Stimulated activated CD4-positive, alpha-beta T cell treated with anti-CD3 and anti-CD28 coated beads, Interleukin-1b, Interleukin-23, amount 100 ng/mL, for 1 hour (primary cell): ENCODE data around the gene STXBP2.

Experiments used
- DNase-seq, 2 donors: peaks; one replicate each; pipeline ENCODE4 v3.0.0-alpha.2; 2020; ENCODE audit warnings: low read depth in 2 of 2

The STXBP2 gene

GRCh38 chr19:7679771-7680605, 43.1 kb downstream of the STXBP2 start:
- DNase-seq, result no peak

- DNase-seq, result peak; percentile 70 to 78
Measured at GRCh38 chr19:7680606-7681339, 43.9 kb downstream of the STXBP2 start, which contains the start of gene TRAPPC5. TSS of gene TRAPPC5 (plus strand) at chr19:7680833. CDS start at chr19:7682254, 1,421 bp downstream.

GRCh38 chr19:7681340-7682174, 44.6 kb downstream of the STXBP2 start:
- DNase-seq, result peak; percentile 57 to 71

GRCh38 chr19:7682175-7682855, 45.4 kb downstream of the STXBP2 start:
- no peak for DNase-seq

GRCh38 chr19:7685546-7686445, 48.9 kb downstream of the STXBP2 start:
- no peak for DNase-seq

- DNase-seq, result no peak
Measured at GRCh38 chr19:7687177-7687576, 50.3 kb downstream of the STXBP2 start.

GRCh38 chr19:7689165-7689564, 52.3 kb downstream of the STXBP2 start:
- DNase-seq, result no peak

GRCh38 chr19:7690779-7691258, 53.9 kb downstream of the STXBP2 start:
- no peak for DNase-seq

GRCh38 chr19:7691497-7691896, 54.6 kb downstream of the STXBP2 start:
- no peak for DNase-seq

- no peak for DNase-seq
Measured at GRCh38 chr19:7692417-7693088, 55.6 kb downstream of the STXBP2 start.

- DNase-seq, result no peak
Measured at GRCh38 chr19:7694499-7694898, 57.6 kb downstream of the STXBP2 start.
